Measurements from ENCODE around the gene GUK1. TPM values are rescaled to one million over a fixed set of nuclear protein-coding genes. Genes with fewer than 3 reads are reported as not detected.

Gene GUK1
- total RNA-seq, 1 experiment from 2014 or later, result 111 TPM

DNA sequence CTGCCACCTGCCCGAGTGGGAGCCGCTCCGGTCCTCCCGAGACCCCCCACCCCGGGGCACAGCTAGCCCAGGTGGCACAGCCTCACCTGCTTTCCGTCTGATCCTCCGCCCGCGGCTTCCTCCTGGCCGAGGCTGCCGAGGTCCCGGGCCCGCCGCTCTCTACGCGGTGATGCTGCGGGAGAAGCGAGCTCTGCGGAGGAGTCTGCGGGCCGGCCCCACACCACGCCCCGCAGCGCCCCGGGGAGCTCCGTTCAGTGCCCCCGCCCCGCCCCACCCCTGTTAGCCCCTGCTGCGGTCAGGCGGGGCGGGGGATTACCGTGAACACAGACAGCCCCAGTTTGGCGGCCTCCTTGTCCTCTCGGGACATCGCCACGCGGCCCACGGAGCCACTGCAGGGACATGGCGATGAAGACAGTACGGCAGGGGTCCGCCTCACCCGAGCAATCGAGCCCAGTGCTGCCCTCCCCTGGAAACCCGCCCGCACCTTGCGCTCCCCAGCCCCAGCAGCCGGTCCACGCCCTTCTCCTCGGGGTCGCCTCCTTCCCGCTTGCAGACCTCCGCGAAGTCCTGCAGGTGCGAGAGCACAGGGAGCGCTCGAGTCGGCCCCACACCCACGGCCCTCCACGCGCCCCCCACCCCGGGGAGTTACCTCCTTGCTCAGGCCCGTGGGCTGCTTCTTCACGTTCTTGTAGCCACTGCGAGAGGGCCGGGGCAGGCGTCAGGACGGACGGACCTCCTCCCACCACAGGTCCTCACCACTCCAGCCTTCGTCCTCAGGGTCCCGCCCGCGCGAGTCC, 37.9 kb upstream of the GUK1 start (continued):
- TF ChIP-seq, protein P1, sequence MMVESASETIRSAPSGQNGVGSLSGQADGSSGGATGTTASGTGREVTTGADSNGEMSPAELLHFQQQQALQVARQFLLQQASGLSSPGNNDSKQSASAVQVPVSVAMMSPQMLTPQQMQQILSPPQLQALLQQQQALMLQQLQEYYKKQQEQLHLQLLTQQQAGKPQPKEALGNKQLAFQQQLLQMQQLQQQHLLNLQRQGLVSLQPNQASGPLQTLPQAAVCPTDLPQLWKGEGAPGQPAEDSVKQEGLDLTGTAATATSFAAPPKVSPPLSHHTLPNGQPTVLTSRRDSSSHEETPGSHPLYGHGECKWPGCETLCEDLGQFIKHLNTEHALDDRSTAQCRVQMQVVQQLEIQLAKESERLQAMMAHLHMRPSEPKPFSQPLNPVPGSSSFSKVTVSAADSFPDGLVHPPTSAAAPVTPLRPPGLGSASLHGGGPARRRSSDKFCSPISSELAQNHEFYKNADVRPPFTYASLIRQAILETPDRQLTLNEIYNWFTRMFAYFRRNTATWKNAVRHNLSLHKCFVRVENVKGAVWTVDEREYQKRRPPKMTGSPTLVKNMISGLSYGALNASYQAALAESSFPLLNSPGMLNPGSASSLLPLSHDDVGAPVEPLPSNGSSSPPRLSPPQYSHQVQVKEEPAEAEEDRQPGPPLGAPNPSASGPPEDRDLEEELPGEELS (CRISPR knock-in tag; IDR thresholded peaks at IDR 0.05), result no peak
- TF ChIP-seq PRRX2 (CRISPR knock-in tag; IDR thresholded peaks at IDR 0.05) (no peak), TP53 (CRISPR knock-in tag; IDR thresholded peaks at IDR 0.05) (no peak), FOXJ3 (CRISPR knock-in tag; IDR thresholded peaks at IDR 0.05; ENCODE audit: borderline replicate concordance) (no peak), TEAD4 (CRISPR knock-in tag; IDR thresholded peaks at IDR 0.05) (no peak), GRHL2 (CRISPR knock-in tag; IDR thresholded peaks at IDR 0.05; ENCODE audit: insufficient replicate concordance, severe bottlenecking) (no peak)
- TF ChIP-seq, protein P2, sequence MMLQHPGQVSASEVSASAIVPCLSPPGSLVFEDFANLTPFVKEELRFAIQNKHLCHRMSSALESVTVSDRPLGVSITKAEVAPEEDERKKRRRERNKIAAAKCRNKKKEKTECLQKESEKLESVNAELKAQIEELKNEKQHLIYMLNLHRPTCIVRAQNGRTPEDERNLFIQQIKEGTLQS (CRISPR knock-in tag; conservative IDR thresholded peaks at IDR 0.05), result no peak

DNA sequence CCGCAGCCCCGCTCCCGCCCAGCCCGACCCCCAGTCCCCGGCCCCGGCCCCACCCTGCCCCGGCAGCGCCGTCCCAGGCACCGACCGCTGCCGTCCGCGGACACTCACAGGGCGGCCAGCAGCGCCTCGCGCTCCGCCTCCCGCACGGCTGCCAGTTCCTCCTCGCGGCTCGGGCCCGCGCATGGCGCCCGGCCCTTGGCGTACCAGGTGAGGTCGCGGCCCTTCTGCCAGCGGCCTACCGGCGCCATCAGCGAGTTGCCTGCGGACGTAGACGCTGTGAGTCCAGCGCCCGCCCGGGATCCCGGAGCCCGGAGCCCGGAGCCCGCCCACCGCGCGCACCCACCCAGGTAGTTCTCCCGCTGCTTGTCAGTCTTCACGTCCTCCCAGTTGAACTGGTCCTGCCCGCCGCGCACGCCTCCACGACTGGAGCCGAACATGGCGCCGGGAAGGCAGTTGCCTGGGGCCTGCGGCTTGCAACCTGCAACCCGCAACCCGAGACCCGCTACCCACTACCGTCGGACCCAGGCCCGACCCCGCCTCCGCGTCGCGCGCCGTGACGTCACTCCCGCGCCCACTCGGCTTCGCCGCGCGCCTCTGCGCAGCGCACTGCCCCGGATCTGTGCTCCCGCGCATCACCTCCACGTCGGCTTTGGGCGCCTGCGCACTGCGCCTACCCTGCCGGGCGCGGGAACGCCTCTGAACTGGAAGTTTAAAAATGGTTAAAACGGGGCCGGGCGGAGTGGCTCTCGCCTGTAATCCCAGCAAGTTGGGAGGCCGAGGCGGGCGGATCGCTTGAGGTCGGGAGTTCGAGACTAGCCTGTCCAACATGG, 37.1 kb upstream of the GUK1 start, which contains the start of gene C1orf35:
Gene C1orf35 (minus strand): TSS at position 535 of the 830 bp plus-strand sequence. CDS start 98 bp downstream, at position 437.
- POLR2A ChIA-PET, result interaction anchor here (0.6 kb wide), 1 partner anchor 1395 kb away, joined by 3 read pairs; no protein-coding TSS in a partner anchor
- Mint-ChIP-seq H3K4me1 (peaks cover 13% of the 10 kb centered on the region), H3K27me3 (ENCODE audit: low read depth) (peaks cover 5% of the 10 kb centered on the region; the same call in 1 of the 2 replicates), H3K36me3 (peaks cover 36% of the 10 kb centered on the region), H3K9me3 (no peaks in the 10 kb centered on the region), H3K4me3 (peak within 1 kb of the TSS; percentile 90), H3K27ac (peak within 1 kb of the TSS; percentile 94)
- CTCF ChIA-PET, result interaction anchor here (1.6 kb wide), 1 partner anchor 28 kb away, joined by 6 read pairs; no protein-coding TSS in a partner anchor
- peak; percentile 96 for DNase-seq (ENCODE audit: low spot score)
- peak; percentile 87 for ATAC-seq
- TF ChIP-seq CBFB (CRISPR knock-in tag; IDR thresholded peaks at IDR 0.05; ENCODE audit: low read depth), result peak; percentile 91; the same call in 1 of the 2 replicates
- TF ChIP-seq, protein P3, sequence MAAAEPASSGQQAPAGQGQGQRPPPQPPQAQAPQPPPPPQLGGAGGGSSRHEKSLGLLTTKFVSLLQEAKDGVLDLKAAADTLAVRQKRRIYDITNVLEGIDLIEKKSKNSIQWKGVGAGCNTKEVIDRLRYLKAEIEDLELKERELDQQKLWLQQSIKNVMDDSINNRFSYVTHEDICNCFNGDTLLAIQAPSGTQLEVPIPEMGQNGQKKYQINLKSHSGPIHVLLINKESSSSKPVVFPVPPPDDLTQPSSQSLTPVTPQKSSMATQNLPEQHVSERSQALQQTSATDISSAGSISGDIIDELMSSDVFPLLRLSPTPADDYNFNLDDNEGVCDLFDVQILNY (CRISPR knock-in tag; IDR thresholded peaks at IDR 0.05), result peak; percentile 99
- TF ChIP-seq, protein P4, sequence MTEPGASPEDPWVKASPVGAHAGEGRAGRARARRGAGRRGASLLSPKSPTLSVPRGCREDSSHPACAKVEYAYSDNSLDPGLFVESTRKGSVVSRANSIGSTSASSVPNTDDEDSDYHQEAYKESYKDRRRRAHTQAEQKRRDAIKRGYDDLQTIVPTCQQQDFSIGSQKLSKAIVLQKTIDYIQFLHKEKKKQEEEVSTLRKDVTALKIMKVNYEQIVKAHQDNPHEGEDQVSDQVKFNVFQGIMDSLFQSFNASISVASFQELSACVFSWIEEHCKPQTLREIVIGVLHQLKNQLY (CRISPR knock-in tag; IDR thresholded peaks at IDR 0.05), result 0 out of 2 replicates have a peak, but pooled peaks have one; percentile 73
- TF ChIP-seq, protein P5, sequence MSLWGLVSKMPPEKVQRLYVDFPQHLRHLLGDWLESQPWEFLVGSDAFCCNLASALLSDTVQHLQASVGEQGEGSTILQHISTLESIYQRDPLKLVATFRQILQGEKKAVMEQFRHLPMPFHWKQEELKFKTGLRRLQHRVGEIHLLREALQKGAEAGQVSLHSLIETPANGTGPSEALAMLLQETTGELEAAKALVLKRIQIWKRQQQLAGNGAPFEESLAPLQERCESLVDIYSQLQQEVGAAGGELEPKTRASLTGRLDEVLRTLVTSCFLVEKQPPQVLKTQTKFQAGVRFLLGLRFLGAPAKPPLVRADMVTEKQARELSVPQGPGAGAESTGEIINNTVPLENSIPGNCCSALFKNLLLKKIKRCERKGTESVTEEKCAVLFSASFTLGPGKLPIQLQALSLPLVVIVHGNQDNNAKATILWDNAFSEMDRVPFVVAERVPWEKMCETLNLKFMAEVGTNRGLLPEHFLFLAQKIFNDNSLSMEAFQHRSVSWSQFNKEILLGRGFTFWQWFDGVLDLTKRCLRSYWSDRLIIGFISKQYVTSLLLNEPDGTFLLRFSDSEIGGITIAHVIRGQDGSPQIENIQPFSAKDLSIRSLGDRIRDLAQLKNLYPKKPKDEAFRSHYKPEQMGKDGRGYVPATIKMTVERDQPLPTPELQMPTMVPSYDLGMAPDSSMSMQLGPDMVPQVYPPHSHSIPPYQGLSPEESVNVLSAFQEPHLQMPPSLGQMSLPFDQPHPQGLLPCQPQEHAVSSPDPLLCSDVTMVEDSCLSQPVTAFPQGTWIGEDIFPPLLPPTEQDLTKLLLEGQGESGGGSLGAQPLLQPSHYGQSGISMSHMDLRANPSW (CRISPR knock-in tag; conservative IDR thresholded peaks at IDR 0.05; ENCODE audit: low read depth), result no peak
- TF ChIP-seq, protein P6, sequence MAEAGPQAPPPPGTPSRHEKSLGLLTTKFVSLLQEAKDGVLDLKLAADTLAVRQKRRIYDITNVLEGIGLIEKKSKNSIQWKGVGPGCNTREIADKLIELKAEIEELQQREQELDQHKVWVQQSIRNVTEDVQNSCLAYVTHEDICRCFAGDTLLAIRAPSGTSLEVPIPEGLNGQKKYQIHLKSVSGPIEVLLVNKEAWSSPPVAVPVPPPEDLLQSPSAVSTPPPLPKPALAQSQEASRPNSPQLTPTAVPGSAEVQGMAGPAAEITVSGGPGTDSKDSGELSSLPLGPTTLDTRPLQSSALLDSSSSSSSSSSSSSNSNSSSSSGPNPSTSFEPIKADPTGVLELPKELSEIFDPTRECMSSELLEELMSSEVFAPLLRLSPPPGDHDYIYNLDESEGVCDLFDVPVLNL (CRISPR knock-in tag; IDR thresholded peaks at IDR 0.05; ENCODE audit: borderline replicate concordance, low read depth), result peak; percentile 48; the same call in 1 of the 2 replicates
- peak; percentile 97 for TF ChIP-seq ATF1 (CRISPR knock-in tag; IDR thresholded peaks at IDR 0.05)
- TF ChIP-seq, protein P7, sequence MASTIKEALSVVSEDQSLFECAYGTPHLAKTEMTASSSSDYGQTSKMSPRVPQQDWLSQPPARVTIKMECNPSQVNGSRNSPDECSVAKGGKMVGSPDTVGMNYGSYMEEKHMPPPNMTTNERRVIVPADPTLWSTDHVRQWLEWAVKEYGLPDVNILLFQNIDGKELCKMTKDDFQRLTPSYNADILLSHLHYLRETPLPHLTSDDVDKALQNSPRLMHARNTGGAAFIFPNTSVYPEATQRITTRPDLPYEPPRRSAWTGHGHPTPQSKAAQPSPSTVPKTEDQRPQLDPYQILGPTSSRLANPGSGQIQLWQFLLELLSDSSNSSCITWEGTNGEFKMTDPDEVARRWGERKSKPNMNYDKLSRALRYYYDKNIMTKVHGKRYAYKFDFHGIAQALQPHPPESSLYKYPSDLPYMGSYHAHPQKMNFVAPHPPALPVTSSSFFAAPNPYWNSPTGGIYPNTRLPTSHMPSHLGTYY (CRISPR knock-in tag; IDR thresholded peaks at IDR 0.05), result no peak
- TF ChIP-seq, protein P8, sequence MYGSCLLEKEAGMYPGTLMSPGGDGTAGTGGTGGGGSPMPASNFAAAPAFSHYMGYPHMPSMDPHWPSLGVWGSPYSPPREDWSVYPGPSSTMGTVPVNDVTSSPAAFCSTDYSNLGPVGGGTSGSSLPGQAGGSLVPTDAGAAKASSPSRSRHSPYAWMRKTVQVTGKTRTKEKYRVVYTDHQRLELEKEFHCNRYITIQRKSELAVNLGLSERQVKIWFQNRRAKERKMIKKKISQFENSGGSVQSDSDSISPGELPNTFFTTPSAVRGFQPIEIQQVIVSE (CRISPR knock-in tag; IDR thresholded peaks at IDR 0.05; ENCODE audit: borderline replicate concordance), result no peak
- peak; percentile 99 for TF ChIP-seq SP1 (CRISPR knock-in tag; conservative IDR thresholded peaks at IDR 0.05)
- TF ChIP-seq, protein P9, sequence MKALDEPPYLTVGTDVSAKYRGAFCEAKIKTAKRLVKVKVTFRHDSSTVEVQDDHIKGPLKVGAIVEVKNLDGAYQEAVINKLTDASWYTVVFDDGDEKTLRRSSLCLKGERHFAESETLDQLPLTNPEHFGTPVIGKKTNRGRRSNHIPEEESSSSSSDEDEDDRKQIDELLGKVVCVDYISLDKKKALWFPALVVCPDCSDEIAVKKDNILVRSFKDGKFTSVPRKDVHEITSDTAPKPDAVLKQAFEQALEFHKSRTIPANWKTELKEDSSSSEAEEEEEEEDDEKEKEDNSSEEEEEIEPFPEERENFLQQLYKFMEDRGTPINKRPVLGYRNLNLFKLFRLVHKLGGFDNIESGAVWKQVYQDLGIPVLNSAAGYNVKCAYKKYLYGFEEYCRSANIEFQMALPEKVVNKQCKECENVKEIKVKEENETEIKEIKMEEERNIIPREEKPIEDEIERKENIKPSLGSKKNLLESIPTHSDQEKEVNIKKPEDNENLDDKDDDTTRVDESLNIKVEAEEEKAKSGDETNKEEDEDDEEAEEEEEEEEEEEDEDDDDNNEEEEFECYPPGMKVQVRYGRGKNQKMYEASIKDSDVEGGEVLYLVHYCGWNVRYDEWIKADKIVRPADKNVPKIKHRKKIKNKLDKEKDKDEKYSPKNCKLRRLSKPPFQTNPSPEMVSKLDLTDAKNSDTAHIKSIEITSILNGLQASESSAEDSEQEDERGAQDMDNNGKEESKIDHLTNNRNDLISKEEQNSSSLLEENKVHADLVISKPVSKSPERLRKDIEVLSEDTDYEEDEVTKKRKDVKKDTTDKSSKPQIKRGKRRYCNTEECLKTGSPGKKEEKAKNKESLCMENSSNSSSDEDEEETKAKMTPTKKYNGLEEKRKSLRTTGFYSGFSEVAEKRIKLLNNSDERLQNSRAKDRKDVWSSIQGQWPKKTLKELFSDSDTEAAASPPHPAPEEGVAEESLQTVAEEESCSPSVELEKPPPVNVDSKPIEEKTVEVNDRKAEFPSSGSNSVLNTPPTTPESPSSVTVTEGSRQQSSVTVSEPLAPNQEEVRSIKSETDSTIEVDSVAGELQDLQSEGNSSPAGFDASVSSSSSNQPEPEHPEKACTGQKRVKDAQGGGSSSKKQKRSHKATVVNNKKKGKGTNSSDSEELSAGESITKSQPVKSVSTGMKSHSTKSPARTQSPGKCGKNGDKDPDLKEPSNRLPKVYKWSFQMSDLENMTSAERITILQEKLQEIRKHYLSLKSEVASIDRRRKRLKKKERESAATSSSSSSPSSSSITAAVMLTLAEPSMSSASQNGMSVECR (CRISPR knock-in tag; IDR thresholded peaks at IDR 0.05; ENCODE audit: borderline replicate concordance), result peak; percentile 86; the same call in 1 of the 2 replicates
